NCI-H1694 treated with DMSO at 0.1 percent for 48 hours (cell line): Measurements from ENCODE around the gene CAST.
A peak's percentile ranks its signal among the peaks of the same experiment; 100 is the strongest.
"Not testable (repeated sequence)": the region's sequence is repeated elsewhere in the genome, so short reads cannot be mapped to it uniquely, and the experiment has no call there.

Experiments
- DNase-seq: peaks from one replicate; lab custom pipeline; 2025; lab: John Stamatoyannopoulos, UW

Gene CAST

DNA sequence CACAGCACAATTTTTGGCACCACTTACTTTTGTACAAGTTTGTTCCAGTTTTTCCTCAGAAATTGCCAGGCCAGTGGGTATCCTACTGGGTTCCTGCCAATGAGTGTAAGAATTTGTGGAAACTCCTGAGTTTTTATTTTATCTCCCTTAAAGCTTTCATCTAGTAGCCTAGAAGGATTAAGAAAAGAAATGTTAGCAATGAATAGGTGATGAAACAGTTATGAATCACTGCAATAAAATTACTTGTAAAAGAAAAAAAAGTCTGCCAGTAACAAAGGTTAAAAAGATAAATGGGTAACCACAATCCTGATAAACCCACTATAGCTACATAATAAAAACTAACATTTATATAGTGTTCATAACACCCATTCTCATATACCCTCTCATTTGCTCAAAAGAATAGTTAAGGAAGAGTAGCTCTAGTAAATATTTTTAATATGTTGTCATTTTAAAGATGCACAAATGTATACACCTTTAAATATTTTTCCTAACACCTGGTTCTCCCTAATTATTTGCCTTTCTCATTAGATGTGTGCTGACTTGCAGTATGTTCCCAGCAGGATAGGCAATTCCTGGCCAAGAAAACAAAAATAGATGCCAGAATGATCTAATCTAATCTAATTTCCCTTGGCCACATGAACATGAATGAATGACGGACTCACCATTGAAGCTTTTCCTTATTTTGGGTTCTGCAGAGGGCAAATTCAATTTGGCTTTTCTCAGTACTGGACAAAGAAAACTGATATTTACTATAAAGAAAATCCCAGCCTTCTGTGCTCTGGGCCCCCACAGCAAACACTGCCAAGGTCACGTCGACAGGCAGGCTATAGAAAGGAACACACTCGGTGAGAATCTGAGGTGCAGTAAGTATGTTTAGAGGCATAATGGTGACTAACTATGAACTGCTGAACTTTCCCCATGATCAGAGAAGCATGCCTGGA is 119.1 kb downstream of the CAST start:
- DNase-seq = peak; percentile 5

GRCh38 chr5:96783326-96783725 is 121.2 kb downstream of the CAST start:
- DNase-seq = no peak

DNA sequence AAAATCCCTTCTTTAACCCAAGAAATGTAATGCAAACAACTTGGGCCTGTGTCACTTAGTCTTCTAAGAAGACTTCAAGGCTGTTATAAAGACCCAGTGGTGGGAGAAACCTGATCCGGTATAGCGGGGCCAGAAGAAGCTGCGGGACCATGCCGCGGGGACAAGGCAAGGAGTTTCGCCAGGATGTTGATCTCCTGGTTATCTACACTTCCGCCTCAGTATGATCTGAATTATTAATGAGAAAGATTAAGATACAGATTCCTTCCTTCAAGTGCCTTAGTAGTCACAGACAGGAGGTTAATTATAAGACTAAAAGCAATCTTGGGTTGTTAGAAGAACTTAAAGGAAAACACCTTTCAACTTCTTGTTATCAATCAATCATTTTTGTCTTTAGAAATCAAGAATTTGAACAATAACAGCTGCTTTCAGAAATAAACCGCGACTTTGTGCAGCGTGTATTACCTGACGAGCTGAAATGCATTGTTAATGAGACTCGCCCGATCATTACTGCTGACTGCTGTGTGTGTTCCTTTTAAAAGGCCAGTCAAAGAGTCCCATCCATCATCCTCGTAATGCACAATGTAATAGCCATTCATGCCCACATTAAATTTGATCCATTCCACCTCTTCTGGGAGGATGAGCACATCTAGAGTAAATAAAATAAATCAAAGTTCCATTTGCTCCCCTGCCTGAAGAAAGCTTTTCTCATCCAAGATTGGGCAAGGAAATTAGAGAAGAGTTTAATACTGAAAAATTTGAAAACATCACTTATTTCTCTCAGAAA is 123.3 kb downstream of the CAST start:
- DNase-seq = no peak

GRCh38 chr5:96788112-96788749 is 126.1 kb downstream of the CAST start:
- DNase-seq = no peak

DNA sequence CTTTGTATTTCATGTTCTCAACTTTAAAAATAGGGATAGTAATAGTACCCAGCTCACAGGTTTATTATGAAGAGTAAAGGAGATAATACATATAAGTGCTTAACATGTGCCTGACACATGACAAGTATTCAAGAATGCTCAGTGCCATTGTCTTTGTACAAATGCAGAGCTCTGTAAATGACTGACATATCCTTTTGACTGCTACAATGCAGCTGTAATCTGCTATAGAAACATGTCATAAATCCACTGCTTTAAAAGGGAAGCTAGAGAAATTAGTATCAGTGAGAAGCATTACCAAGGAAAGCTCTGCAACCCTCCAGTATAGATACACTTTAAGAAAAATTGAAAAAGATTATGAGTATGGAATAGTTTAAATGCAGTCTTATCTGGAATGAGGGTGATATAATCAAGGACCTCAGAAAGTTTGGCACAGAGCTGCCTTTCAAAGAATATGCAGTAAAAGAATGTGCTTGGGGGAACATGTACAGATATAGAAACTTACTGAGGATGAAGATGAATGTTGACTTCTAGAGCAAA is 127.7 kb downstream of the CAST start:
- DNase-seq = no peak

GRCh38 chr5:96790961-96791504 is 128.9 kb downstream of the CAST start:
- DNase-seq = no peak

- no peak for DNase-seq
These were observed 132.6 kb downstream of the CAST start for GRCh38 chr5:96794757-96795156.

DNA sequence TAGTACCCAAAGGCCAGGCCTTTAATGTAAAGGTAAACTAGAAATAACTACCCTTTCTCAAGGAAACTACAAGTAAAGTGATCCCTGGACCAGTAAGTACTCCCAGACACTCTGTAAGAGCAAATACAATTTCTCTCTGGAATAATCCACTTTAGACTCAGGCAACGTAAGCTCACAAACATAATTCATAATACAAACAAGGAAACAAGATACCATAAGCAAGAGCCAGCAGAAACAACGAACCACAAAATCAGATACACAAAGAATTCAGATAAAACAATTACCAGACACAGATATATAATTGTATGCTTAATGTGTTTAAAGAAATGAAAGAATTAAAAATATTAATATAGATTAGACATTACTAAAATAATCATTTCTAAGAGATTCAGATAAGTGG is 133.4 kb downstream of the CAST start:
- DNase-seq = no peak

- no peak for DNase-seq
These were observed 134.3 kb downstream of the CAST start for GRCh38 chr5:96796434-96796833.

DNA sequence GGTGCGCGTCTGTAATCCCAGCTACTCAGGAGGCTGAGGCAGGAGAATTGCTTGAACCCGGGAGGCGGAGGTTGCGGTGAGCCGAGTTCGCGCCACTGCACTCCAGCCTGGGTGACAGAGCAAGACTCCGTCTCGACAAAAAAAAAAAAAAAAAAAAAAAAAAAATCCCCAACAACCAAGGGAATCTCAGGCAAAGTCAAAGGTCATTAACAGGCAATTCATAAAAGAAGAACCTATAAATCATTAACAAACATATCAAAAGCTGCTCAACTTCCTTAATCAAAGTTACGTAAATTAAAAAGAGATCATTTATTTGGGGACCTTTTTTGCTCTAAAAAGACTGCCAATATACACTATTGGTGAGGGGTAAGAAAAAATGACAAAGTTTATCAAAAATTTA is 139.5 kb downstream of the CAST start:
- DNase-seq = not testable (repeated sequence)

DNA sequence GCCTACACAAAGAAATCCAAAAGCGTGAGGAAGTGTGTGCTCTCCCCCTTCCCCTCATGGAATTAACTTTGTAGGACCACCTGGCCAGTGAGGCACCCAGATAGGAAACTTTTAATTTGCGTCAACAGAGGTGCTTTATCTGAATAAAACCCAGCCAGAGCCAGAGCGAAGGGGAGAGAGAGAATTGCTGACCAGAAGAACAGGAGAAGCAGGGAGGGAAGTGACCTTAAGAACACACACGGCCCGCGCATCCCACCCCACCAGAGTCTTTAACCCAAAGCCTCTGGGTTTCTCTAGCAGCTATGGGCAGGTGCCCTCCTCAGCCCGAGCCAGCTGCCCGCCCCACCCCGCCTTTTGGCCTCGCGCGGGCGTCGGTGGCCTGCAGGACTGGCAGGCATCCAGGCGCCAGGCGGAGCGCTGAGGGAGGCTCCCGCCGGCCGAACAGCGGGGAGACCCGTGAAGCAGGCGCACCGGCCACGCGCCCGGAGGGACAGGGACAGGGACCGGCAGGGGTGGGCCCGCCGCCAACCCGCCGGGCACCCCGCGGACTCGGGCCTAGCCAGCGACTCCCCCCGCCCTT is 145.0 kb downstream of the CAST start:
- peak; percentile 5 for DNase-seq

DNA sequence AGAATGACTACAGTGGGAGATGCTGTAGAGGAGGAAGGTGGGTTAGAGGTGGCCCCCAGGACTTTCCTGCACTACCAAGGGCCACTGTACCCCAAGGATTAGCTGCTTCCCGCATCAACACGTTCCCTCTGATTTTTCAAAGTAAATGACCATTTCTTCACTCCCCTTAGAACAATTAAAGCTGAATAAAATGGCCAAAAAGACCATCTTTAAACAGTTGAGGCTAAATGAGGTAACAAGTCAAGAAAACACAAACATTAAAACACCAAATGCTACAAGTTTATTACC is 146.3 kb downstream of the CAST start:
- no peak for DNase-seq

DNA sequence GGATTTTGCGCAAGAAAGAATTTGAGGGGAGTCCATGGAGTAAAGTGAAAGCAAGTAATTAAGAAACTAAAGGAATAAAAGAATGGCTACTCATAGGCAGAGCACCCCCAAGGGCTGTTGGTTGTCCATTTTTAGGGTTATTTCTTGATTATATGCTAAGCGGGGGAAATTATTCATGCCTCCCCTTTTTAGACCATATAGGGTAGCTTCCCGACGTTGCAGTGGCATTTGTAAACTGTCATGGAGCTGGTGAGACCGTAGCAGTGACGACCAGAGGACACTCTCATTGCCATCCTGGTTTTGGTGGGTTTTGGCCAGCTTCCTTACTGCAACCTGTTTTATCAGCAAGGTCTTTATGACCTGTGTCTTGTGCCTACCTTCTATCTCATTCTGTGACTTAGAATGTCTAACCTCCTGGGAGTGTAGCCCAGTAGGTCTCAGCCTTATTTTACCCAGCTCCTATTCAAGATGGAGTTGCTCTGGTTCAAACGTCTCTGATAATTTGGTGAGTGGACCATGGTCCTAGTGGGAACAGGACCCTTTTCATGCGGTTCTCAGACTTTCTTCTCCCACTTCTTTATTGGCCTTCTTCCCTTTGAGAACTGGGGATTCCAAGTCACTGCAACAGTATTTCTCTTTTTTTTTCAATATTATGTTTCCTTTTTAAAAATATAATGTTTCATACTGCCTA is 146.8 kb downstream of the CAST start:
- no peak for DNase-seq

- DNase-seq = no peak
These were observed 147.7 kb downstream of the CAST start for GRCh38 chr5:96809921-96810320.

DNA sequence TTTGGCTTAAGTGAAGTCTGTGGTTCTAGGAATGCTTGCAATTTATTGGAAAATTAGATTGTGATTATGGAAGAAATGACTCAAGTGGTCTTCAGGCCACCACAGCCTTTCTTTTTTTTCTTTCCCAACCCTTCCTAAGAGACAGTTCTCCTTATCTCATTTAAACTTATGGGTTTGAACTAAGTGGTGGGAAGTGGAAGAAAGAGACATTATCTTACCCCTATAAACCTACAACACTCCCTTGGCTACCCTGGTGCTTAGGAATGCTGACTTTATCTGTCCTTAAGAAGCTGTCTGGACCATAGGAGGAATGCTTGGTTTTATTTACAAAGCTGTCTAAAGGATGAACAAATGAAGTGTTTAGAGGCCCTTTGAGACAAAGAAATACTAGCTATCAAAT is 150.7 kb downstream of the CAST start:
- DNase-seq = no peak

GRCh38 chr5:96814041-96814440 is 151.9 kb downstream of the CAST start:
- no peak for DNase-seq

GRCh38 chr5:96816411-96816939 is 154.3 kb downstream of the CAST start:
- DNase-seq = no peak

GRCh38 chr5:96816991-96817390 is 154.8 kb downstream of the CAST start:
- no peak for DNase-seq

- peak; percentile 9 for DNase-seq
These were observed 155.3 kb downstream of the CAST start for GRCh38 chr5:96817506-96817905.

DNA sequence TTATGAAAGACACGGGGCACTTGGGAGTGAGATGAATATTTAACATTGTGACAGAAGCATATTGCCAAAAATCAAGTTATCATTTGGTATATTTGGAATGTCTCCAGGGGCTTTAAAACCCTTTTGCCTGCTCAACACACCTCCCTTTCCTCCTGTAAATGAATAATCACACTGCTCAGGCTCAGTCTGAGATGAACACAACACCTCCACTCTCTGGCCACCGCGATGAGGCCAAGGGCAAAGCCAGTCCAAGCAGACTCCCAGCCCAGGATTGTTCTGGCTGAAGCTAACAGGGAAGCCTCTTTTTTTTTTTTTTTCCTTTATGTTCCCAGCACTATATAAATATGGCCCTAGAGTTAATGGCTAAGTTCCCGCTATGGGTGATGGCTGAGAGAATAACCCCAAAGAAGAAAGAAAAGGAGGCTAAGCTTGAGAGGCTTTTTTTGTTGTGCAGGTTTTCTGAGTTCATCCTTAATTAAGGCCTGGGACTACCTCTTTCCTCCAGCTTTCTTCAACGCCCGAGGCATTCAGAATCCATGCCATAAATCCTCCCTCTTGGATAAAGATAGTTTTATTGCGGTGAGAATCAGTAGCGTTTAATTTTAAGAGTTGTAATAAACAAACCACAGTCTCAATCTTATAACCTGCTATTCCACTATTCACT is 156.1 kb downstream of the CAST start:
- DNase-seq = no peak

- DNase-seq = no peak
These were observed 157.6 kb downstream of the CAST start for GRCh38 chr5:96819806-96820205.
